Neural cell (in vitro differentiated cells): ENCODE data around the gene RAI1. TPM values are rescaled to one million over a fixed set of nuclear protein-coding genes. Genes with fewer than 3 reads are reported as not detected.

Source experiments
- H2AFZ ChIP-seq: fragments of 200-600, 300-800 bp; sonication (generic), shearing (Covaris generic); 2 replicates; pipeline ENCODE4 v1.6.0; 2014; ENCODE audit warnings: low read depth, mild to moderate bottlenecking, antibody characterized with exemption, low read length, moderate library complexity
- H3F3A ChIP-seq: fragments of 200-600 bp; shearing (Covaris generic); 2 replicates; pipeline ENCODE4 v1.6.1; 2016; ENCODE audit warnings: mild to moderate bottlenecking, moderate library complexity, mixed read lengths, antibody characterized with exemption, low read length; ENCODE audit not compliant: insufficient read depth, poor library complexity, severe bottlenecking
- H3K27ac ChIP-seq: fragments of 200-600, 300-800 bp; sonication (generic), shearing (Covaris generic); 2 replicates; pipeline ENCODE4 v1.5.1; 2014; ENCODE audit warnings: mild to moderate bottlenecking, low read length, moderate library complexity
- H3K27me3 ChIP-seq: fragments of 300-800, 200-600 bp; sonication (generic), shearing (Covaris generic); 2 replicates; pipeline ENCODE4 v1.6.0; 2014; ENCODE audit warnings: mild to moderate bottlenecking, low read depth, low read length, moderate library complexity; ENCODE audit not compliant: insufficient read depth
- H3K36me3 ChIP-seq: fragments of 300-800, 200-600 bp; sonication (generic), shearing (Covaris generic); 2 replicates; pipeline ENCODE4 v1.5.1; 2014; ENCODE audit warnings: mild to moderate bottlenecking, antibody characterized with exemption, low read length, moderate library complexity; ENCODE audit not compliant: insufficient read depth
- H3K4me2 ChIP-seq: fragments of 300-800, 200-600 bp; sonication (generic), shearing (Covaris generic); 2 replicates; pipeline ENCODE4 v1.6.0; 2014; ENCODE audit warnings: mild to moderate bottlenecking, low read length
- H3K4me3 ChIP-seq: fragments of 300-800, 200-600 bp; sonication (generic), shearing (Covaris generic); 2 replicates; pipeline ENCODE4 v1.5.1; 2014; ENCODE audit warnings: mild to moderate bottlenecking, low read length, moderate library complexity
- H3K79me2 ChIP-seq: fragments of 200-600 bp; shearing (Covaris generic); replicated peaks from 2 replicates; pipeline ENCODE4 v1.6.0; 2014; ENCODE audit warnings: mild to moderate bottlenecking, low read length, moderate library complexity; ENCODE audit not compliant: insufficient read depth
- H3K9ac ChIP-seq: fragments of 300-800, 200-600 bp; sonication (generic), shearing (Covaris generic); 2 replicates; pipeline ENCODE4 v1.6.1; 2016; ENCODE audit warnings: mild to moderate bottlenecking, low read length, mixed read lengths
- H3K9me2 ChIP-seq: fragments of 200-600 bp; shearing (Covaris generic); 2 replicates; pipeline ENCODE4 v1.6.1; 2016; ENCODE audit warnings: mild to moderate bottlenecking, low read length, mixed read lengths; ENCODE audit not compliant: insufficient read depth
- H3K9me3 ChIP-seq: fragments of 200-600, 300-800 bp; sonication (generic), shearing (Covaris generic); 2 replicates; pipeline ENCODE4 v1.6.1; 2016; ENCODE audit warnings: mild to moderate bottlenecking, mixed run types, low read length, moderate library complexity, mixed read lengths
- H4K20me1 ChIP-seq: fragments of 200-600 bp; shearing (Covaris generic); 2 replicates; pipeline ENCODE4 v1.6.1; 2016; ENCODE audit warnings: mild to moderate bottlenecking, mixed run types; ENCODE audit not compliant: insufficient read depth
- EP300 ChIP-seq: fragments of 450-650 bp; conservative IDR thresholded peaks from 2 replicates; pipeline ENCODE4 v1.6.1; 2014; ENCODE audit warnings: antibody characterized with exemption, mild to moderate bottlenecking, moderate library complexity; ENCODE audit not compliant: poor library complexity, severe bottlenecking
- EZH2 ChIP-seq: fragments of 200-600, 300-800 bp; shearing (Covaris generic), sonication (generic); IDR thresholded peaks from 2 replicates; pipeline ENCODE4 v1.6.1; 2014; ENCODE audit warnings: antibody characterized with exemption, low read length, borderline replicate concordance, mild to moderate bottlenecking; ENCODE audit not compliant: insufficient read depth, poor library complexity, severe bottlenecking
- MXI1 ChIP-seq: fragments of 450-650 bp; conservative IDR thresholded peaks from 2 replicates; pipeline ENCODE4 v1.6.1; 2014; ENCODE audit warnings: antibody characterized with exemption, mild to moderate bottlenecking; ENCODE audit not compliant: poor library complexity, severe bottlenecking
- POLR2AphosphoS5 ChIP-seq: IDR thresholded peaks from 2 replicates; pipeline ENCODE4 v1.6.1; 2012
- RAD21 ChIP-seq: fragments of 450-650 bp; conservative IDR thresholded peaks from 2 replicates; pipeline ENCODE4 v1.6.1; 2014; ENCODE audit warnings: antibody characterized with exemption, mild to moderate bottlenecking, moderate library complexity
- SMC3 ChIP-seq: fragments of 450-650 bp; conservative IDR thresholded peaks from 2 replicates; pipeline ENCODE4 v1.6.1; 2014; ENCODE audit warnings: antibody characterized with exemption, mild to moderate bottlenecking, moderate library complexity; ENCODE audit not compliant: poor library complexity
- TAF1 ChIP-seq: IDR thresholded peaks from 2 replicates; pipeline ENCODE4 v1.6.1; 2012; ENCODE audit warnings: low read depth
- polyA plus RNA-seq: library from polyadenylated mRNA; depleted of rRNA; stranded (reverse); fragments of >200 nt; gene quantifications from 2 replicates; pipeline ENCODE4 v1.2.3, GENCODE V29; 2014
- TF ChIP-seq, protein P1 (sequence below): fragments of 450-650 bp; IDR thresholded peaks from 2 replicates; pipeline ENCODE4 v1.5.1; 2014; ENCODE audit warnings: antibody characterized with exemption, mild to moderate bottlenecking, moderate library complexity; ENCODE audit not compliant: poor library complexity, severe bottlenecking
- TF ChIP-seq, protein P2 (sequence below): IDR thresholded peaks from 2 replicates; pipeline ENCODE4 v1.6.1; 2012; ENCODE audit warnings: borderline replicate concordance

RAI1 gene
- polyA plus RNA-seq, 1 donor from 2014 or later: 16.9 TPM

DNA sequence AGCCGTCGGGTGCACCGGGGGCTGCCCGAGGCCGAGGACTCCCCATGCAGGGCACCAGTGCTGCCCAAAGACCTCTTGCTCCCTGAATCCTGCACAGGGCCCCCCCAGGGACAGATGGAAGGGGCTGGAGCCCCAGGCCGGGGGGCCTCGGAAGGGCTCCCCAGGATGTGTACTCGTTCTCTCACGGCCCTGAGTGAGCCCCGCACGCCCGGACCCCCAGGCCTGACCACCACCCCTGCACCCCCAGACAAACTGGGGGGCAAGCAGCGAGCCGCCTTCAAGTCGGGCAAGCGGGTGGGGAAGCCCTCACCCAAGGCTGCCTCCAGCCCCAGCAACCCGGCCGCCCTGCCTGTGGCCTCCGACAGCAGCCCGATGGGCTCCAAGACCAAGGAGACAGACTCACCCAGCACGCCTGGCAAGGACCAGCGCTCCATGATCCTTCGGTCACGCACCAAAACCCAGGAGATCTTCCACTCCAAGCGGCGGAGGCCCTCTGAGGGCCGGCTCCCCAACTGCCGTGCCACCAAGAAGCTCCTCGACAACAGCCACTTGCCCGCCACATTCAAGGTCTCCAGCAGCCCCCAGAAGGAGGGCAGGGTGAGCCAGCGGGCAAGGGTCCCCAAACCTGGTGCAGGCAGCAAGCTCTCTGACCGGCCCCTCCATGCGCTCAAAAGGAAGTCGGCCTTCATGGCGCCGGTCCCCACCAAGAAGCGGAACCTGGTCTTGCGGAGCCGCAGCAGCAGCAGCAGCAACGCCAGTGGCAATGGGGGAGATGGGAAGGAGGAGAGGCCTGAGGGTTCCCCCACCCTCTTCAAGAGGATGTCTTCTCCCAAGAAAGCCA is 114.9 kb downstream of the RAI1 start:
- TF ChIP-seq, protein P1, sequence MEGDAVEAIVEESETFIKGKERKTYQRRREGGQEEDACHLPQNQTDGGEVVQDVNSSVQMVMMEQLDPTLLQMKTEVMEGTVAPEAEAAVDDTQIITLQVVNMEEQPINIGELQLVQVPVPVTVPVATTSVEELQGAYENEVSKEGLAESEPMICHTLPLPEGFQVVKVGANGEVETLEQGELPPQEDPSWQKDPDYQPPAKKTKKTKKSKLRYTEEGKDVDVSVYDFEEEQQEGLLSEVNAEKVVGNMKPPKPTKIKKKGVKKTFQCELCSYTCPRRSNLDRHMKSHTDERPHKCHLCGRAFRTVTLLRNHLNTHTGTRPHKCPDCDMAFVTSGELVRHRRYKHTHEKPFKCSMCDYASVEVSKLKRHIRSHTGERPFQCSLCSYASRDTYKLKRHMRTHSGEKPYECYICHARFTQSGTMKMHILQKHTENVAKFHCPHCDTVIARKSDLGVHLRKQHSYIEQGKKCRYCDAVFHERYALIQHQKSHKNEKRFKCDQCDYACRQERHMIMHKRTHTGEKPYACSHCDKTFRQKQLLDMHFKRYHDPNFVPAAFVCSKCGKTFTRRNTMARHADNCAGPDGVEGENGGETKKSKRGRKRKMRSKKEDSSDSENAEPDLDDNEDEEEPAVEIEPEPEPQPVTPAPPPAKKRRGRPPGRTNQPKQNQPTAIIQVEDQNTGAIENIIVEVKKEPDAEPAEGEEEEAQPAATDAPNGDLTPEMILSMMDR: no peak
- TF ChIP-seq RAD21 (no peak), MXI1 (no peak), TAF1 (no peak), SMC3 (no peak), EP300 (no peak), EZH2 (no peak), POLR2AphosphoS5 (no peak)
- TF ChIP-seq, protein P2, sequence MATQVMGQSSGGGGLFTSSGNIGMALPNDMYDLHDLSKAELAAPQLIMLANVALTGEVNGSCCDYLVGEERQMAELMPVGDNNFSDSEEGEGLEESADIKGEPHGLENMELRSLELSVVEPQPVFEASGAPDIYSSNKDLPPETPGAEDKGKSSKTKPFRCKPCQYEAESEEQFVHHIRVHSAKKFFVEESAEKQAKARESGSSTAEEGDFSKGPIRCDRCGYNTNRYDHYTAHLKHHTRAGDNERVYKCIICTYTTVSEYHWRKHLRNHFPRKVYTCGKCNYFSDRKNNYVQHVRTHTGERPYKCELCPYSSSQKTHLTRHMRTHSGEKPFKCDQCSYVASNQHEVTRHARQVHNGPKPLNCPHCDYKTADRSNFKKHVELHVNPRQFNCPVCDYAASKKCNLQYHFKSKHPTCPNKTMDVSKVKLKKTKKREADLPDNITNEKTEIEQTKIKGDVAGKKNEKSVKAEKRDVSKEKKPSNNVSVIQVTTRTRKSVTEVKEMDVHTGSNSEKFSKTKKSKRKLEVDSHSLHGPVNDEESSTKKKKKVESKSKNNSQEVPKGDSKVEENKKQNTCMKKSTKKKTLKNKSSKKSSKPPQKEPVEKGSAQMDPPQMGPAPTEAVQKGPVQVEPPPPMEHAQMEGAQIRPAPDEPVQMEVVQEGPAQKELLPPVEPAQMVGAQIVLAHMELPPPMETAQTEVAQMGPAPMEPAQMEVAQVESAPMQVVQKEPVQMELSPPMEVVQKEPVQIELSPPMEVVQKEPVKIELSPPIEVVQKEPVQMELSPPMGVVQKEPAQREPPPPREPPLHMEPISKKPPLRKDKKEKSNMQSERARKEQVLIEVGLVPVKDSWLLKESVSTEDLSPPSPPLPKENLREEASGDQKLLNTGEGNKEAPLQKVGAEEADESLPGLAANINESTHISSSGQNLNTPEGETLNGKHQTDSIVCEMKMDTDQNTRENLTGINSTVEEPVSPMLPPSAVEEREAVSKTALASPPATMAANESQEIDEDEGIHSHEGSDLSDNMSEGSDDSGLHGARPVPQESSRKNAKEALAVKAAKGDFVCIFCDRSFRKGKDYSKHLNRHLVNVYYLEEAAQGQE: no peak
- Histone ChIP-seq H3K36me3 (peaks cover 17% of the 10 kb centered on the region), H3K4me2 (no peak overlapping the region), H3K4me3 (no peak overlapping the region), H3K27me3 (no peaks in the 10 kb centered on the region), H2AFZ (no peak overlapping the region), H3K27ac (peak overlapping the region; percentile 87), H3K9me2 (no peaks in the 10 kb centered on the region), H4K20me1 (peaks cover 10% of the 10 kb centered on the region), H3K9ac (no peak overlapping the region), H3K79me2 (peaks cover 64% of the 10 kb centered on the region), H3K9me3 (no peaks in the 10 kb centered on the region), H3F3A (peaks cover 4% of the 10 kb centered on the region)

GRCh38 chr17:17796787-17797061 is 115.5 kb downstream of the RAI1 start:
- Histone ChIP-seq H3K9me2 (no peaks in the 10 kb centered on the region), H3K79me2 (peaks cover 62% of the 10 kb centered on the region), H3K27me3 (no peaks in the 10 kb centered on the region), H3K9ac (no peak overlapping the region), H4K20me1 (peaks cover 15% of the 10 kb centered on the region), H3K36me3 (peaks cover 17% of the 10 kb centered on the region), H3K4me2 (no peak overlapping the region), H3K9me3 (no peaks in the 10 kb centered on the region), H3K4me3 (no peak overlapping the region), H3F3A (peaks cover 4% of the 10 kb centered on the region), H3K27ac (peak overlapping the region; percentile 87), H2AFZ (no peak overlapping the region)
- TF ChIP-seq, protein P2: no peak
- TF ChIP-seq, protein P1: no peak
- TF ChIP-seq POLR2AphosphoS5: no peak
- no peak for TF ChIP-seq RAD21
- no peak for TF ChIP-seq EP300
- no peak for TF ChIP-seq MXI1
- TF ChIP-seq TAF1: no peak
- no peak for TF ChIP-seq SMC3
- no peak for TF ChIP-seq EZH2
